HG03025 (cell line): ENCODE data around the gene NUDT16L1.
"Not testable (repeated sequence)": the region's sequence is repeated elsewhere in the genome, so short reads cannot be mapped to it uniquely, and the experiment has no call there.

Source experiments
- ATAC-seq: cut with Tn5 transposase; IDR thresholded peaks from one replicate; pipeline ENCODE4 v1.9.1; 2021; ENCODE audit warnings: mild to moderate bottlenecking, moderate library complexity; ENCODE audit not compliant: unreplicated experiment, low FRiP score

NUDT16L1 gene

DNA sequence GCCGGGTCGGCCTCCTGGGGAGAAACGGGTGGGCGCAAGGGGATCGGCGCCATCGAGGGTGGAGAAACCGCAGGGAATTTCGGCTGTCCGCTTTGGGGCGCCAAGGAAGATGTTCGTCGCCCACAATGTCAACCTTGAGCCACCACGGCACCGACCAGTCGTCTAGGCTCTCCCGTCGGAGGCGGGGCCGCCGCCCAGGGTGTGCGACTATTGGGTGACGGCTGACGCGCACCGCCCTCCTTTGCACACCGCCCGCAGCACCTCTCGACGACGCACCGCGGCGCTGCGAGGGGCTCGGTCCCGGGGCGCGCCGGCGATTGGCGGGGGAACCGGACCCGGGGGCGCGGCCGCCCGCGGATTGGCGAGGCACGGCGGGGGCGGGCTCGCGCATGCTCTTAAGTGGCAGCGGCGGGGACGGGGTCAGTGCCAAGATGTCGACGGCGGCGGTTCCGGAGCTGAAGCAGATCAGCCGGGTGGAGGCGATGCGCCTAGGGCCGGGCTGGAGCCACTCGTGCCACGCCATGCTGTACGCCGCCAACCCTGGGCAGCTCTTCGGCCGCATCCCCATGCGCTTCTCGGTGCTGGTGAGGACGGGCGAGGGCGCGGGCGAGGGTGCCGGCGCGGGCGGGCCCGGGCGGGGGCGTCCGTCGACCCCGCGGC lies at the start of gene NUDT16L1:
Gene NUDT16L1 (plus strand): TSS at position 267 of the 660 bp plus-strand sequence. CDS start 165 bp downstream, at position 432.
- peak; percentile 85 for ATAC-seq

DNA sequence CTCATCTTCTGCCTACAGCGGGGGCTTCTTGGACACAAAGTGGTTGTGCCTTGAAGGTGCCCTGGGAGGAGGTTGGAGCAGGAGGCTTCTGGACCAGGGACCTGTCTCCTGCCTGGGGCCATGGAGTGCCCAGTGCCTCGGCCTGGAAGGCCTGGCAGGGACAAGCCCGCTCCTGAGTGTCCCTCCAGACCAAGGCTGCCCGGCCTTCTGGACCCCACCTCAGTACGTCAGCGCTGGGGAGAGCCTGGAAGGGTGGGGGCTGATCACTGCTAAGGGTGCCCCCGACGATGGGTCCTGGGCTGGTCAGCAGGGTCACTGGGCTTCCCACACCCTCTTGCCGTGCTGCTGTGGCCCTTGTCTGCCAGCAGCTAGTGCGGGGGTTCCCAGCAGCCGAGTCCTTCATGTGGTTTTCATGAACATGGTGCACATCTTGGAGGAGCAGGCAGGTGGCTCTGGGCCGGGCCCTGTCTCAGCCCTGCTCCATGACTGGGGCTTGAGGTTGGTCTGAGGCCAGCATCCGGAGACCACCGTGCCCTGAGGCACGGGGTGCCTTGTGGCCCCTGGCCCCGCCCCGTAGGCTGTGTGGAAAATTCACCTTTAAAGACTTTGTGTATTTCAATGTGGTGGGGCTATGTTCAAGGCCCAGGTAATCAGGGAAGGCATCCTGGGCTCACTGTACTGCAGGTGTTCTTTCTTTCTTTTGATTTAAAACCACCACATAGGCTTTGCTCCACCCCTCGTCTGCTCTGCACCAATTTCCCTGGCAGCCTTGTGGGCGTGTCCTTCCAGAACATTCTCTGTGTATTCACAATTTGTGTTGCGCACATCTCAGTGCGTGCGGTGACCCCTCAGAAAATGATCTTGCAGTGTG lies 46.4 kb upstream of the NUDT16L1 start:
- ATAC-seq, result no peak

- no peak for ATAC-seq
These were observed 45.8 kb upstream of the NUDT16L1 start for GRCh38 chr16:4647644-4647980.

GRCh38 chr16:4648917-4649316 lies 44.4 kb upstream of the NUDT16L1 start:
- ATAC-seq, result no peak

GRCh38 chr16:4649744-4650442 lies 43.5 kb upstream of the NUDT16L1 start:
- ATAC-seq, result no peak

DNA sequence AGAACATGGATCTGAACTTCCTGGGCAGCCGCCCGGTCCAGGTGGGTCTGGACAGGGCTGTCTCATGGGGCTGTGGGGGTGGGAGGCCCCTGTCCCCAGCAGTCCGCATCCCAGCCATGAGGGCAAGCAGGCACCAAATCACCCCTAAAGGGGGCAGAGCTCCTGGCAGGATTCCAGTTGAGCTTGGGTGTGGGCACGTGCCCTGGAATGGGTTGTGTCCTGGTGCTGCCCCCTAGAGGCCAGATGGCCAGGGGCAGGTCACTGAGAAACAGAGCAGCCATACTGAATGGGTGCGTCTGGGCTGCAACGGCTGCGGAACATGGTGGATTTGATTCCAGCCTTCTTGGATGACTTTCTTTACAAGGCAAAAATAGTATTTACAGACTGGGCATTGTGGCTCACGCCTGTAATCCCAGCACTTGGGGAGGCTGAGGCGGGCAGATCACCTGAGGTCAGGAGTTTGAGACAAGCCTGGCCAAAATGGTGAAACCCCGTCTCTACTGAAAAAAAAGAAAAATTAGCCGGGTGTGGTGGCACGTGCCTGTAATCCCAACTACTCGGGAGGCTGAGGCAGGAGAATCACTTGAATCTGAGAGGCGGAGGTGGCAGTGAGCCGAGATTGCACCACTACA lies 42.8 kb upstream of the NUDT16L1 start:
- not testable (repeated sequence) for ATAC-seq

DNA sequence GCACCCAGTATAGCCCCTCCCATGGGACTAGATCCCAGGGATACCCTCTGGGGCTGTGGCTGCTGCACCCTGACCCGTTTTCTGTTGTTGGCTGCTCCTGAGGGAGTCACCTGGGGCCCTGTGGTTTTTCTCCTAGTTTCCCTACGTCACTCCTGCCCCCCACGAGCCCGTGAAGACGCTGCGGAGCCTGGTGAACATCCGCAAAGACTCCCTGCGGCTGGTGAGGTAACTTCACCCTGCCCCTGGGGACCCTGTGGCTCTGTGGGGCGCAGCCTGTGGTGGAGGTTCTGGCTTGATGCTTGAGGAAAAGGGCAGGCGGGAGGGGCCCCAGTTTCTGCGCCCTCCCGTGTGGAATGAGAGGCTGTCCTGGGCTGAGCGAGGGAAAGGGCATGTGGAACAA lies 41.5 kb upstream of the NUDT16L1 start:
- no peak for ATAC-seq

DNA sequence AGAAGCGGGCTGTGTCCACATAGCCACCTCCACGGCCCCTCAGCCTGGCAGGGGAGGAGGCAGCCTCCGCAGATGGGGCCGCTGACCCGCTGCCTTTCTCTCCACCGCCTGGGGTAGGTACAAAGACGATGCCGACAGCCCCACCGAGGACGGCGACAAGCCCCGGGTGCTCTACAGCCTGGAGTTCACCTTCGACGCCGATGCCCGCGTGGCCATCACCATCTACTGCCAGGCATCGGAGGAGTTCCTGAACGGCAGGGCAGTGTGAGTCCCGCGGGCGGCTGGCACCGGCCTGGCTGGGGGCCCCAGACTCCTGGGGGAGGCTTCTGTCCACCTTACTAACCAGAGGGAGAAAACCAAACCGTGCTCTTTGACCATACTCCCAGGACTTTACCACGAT lies 40.8 kb upstream of the NUDT16L1 start:
- ATAC-seq, result no peak

DNA sequence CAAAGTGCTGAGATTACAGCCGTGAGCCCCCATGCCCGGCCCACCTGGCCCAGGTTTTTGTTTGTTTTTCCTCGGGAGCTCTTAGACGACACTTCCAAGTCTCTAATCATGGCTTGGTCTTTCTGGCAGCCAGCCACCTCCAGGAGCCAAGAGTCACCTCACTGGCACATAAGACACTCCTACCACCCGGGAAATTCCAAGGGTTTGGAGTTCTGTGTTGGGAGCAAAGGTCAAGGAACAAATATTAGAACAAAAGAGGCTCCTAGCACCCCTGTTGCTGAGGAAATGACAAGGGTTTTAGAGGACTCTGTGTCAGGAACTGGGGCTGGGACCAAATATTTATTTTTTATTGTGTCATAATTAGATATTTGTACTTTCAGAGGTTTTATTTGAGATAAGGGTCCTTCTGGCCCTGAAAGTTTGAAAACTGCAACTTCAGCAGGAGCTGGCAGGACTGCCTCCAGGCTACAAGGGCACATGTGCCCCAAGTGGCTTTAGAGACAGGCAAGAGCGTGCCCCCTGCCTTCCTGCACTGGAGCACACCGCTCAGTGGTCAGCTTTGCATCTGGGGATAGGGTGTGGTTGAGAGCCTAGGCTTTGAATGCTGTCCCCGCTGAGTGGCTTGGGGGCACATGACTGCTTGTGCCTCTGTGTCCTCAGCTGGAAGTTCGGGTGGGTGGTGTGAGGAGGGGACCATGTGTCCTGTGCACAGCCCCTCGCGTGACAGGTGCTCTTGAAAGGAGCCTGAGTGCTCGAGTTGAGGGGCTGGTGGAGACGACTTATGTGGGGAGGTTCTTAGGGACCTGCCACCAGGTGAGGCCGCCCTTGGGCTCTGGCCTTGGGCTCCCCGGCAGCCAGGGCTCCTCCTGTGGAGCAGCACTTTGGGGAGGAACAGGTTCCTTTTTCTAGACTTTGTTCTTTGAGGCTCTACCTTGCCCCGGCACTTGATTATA lies 39.1 kb upstream of the NUDT16L1 start:
- ATAC-seq, result no peak

GRCh38 chr16:4654964-4655590 lies 38.3 kb upstream of the NUDT16L1 start:
- no peak for ATAC-seq

DNA sequence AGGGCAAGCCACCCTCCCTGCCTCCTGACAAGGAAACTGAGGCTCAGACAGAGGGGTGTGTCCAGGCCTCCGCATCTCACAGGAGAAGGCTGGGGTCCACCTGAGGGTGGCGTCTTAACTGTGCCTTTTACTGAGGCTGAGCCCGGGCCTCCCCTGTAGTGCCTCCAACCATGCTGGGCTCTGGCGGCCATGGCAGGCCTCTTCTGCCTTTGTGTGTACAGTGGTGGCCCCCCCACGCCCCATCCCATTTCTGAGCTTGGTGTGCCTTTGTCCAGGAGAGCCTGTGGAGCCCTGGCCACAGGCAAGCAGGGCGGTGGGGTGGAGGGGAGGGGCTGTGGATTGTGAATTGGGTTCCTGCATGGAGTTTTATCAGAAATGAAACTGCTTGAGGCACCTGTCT lies 37.6 kb upstream of the NUDT16L1 start:
- no peak for ATAC-seq

DNA sequence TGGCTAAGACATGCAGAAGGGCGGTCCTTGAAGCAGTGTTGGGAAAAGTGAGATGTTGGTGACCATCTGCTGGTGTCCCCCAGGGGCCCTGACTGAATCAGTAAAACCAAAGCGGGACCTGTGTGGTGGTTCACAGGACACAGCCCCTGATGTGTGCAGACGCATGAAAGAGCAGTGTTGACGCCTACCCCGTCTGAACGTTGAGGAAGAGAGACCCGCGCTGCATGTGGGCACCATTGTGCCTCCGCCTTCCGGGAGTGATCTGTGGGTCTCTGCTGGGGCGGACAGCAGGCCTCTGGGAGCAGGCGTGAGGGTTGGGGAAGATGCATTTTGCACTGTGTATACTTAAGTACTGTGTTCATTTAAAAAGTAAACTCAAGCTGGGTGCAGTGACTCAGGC lies 37.1 kb upstream of the NUDT16L1 start:
- no peak for ATAC-seq

GRCh38 chr16:4656695-4657686 lies 36.4 kb upstream of the NUDT16L1 start:
- ATAC-seq, result no peak

- ATAC-seq, result no peak
These were observed 33.7 kb upstream of the NUDT16L1 start for GRCh38 chr16:4659363-4660353.

DNA sequence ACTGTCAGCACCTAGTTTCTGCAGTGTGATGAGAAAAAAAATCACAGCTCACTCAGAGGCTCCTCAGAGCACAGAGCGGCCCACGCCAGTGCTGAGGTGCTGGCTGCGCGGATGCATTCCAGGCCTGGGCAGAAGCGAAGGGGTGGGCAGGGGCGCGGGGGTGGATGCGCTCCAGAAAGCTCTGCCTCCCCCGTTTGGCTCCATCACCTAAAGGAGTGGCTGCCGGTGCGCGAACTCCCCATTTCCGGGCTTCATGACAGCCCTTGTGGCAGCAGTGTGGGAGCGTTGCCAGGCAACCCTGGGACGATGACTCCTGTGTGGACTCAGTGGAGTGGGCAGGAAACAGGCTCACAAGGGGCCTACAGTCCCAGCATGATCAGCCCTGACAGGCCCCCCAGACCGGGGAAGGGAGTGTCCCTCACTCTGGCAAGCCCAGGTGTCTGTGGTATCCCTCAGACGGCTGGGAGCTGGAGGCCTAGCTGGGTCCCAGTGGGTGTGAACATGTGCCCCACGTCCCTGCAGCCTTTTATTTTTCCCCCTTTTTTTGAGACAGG lies 32.8 kb upstream of the NUDT16L1 start:
- no peak for ATAC-seq

DNA sequence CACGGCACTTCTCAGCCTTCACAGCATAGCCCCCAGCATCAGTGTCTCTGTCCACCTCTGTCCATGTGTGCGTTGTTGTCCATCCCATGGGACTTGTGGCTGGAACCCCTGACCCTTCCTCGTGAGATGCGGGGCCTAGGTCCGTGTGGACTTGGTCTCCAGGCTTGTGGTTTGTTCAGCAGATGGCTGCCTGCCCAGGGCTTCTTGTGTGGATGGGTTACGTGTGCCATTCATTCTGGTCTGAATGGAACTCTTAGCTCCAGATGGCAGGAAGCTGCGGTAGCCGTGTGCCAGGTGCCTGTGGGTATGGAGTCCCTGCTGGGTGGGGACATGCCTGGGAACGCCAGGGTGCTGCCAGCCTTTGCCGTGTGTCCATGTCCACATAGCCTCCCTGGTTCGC lies 31.7 kb upstream of the NUDT16L1 start:
- ATAC-seq, result no peak

GRCh38 chr16:4663465-4663776 lies 29.9 kb upstream of the NUDT16L1 start:
- no peak for ATAC-seq
